Stimulated activated CD4-positive, alpha-beta T cell treated with anti-CD3 and anti-CD28 coated beads, Interleukin-4, amount 100 ng/mL, for 1 hour (primary cell): ENCODE results near the gene LAMA2.

ENCODE experiments used
- DNase-seq: peaks from one replicate; pipeline ENCODE4 v3.0.0-alpha.2; 2020

The LAMA2 gene

DNA sequence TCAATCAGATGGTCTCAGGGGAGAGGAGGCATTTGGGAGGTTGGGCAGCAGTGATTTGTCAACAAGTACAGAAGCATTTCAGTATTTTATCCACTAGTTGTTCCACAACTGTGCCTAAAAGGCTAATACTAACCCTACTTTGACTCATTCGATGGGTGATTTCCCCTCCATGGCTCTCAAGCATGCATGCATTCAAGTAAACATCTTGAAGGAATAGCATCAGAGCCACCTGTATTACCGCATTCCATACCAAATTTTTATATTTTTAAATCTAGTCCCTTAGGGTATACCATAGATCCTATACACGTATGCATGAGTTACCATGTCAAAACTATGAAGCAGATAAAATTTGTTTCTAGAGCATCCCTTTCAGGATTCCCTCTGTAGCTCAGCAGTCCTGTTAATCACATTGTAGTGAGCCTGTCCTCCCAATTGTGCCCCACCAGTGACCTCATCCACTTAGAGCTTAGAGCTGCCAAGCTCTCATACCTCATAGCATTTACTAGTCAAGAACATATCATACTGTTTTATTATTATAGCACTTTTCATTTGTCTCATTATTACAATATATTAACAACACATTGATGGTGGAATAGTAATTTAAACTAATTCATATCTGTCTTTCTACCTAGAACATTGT lies 213.8 kb downstream of the LAMA2 start:
- no peak for DNase-seq

DNA sequence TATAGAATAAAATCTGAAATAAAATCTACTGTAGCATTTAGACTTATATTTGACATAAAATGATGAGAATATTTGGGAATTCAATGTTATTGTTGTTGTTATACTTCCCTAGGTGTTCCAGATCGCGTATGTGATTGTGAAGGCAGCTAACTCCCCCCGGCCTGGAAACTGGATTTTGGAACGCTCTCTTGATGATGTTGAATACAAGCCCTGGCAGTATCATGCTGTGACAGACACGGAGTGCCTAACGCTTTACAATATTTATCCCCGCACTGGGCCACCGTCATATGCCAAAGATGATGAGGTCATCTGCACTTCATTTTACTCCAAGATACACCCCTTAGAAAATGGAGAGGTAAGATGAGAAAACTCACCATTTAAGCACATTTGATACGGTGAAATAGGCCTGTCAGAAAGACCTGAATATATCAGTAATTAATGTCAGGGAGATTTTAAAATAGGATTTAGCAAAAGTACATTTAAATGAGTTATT lies 215.2 kb downstream of the LAMA2 start:
- DNase-seq: no peak

DNA sequence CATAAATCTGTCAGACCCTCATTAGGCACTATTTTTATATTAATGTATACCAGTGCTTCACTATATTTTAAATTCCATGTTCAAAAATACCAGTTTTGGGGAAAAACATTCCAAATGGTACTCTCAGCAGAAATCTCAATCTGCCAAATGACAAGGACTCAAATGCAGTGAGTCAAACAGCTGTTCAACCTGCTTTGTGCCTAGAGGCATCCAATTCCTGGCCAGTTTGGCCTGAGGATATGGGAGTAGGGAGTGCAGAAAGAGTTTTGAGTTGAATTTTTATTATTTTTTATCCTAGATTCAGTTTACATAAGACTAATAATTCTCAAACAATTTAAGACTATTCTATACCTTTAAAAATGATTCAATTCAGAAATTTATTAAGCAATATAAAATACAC lies 216.8 kb downstream of the LAMA2 start:
- no peak for DNase-seq

DNA sequence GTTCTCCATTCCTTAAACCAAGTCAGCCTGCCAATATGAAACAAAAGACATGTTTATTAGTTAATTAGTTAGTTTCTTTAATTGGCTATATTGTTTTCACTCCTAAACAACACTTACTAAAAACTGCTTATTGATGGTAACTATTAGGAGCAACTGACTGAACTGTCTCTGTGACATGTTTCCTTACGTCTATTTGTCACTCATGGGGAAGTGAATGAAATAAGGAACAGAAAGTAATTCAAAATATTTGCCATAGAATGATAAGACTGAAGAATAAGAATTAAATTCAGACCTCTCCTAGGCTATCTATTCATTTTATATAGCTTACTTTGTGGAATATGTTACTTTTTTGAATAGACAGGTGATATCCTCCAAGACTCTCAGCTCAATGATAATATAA lies 217.2 kb downstream of the LAMA2 start:
- DNase-seq: no peak

DNA sequence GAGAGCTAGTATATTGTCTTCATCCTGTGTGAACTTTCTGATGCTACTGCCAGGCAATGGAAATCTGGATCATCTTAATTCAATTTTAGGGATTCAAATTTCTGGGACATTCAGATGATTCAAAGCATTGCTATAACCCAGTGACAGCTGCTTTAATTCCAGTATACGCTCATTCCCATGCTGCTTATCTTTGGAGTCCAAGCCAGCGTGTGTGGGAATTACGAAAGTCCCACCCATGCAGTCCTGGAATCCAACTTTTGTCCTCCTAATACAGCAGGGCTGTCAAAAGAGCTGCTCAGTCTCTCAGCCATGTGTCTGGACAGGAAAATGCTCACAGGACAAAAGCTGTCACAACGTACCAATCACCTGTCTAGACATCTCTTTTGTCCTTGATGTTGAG lies 219.8 kb downstream of the LAMA2 start:
- no peak for DNase-seq

DNA sequence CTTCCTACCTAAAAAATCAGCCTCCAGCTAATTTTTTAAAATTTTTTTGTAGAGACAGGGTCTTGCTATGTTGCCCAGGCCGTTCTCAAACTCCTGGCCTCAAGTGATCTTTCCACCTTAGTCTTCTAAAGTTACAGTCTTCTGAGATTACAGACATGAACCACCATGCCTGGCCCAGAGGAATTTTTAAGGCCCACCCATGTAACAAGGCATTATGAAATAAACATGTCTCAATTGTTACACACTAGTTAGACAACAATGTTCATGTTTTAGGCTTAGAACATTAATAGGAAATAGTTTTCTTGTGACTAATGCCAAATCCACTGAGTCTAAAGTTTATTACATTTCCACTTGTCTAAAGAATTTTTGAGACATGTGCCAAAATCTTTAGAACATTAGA lies 221.2 kb downstream of the LAMA2 start:
- DNase-seq: no peak

DNA sequence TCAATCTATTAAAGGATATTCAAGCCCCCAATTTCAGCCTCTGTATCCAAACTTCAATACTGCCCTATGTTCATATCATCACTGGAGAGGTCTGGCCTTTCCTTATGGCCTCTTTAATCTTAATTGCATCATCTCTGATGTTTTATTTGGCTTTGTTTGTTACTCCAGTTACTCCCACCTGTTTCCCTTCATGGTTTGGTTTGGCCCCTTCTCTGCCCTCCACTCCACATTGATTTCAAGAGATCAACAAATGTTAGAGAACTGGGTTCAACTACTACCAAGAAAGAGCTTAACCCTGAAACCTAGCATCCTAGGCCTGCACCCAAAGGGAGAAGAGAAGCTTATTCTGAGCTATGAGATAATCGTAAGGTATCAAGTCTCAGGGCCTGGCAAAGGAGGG lies 221.6 kb downstream of the LAMA2 start:
- no peak for DNase-seq

DNA sequence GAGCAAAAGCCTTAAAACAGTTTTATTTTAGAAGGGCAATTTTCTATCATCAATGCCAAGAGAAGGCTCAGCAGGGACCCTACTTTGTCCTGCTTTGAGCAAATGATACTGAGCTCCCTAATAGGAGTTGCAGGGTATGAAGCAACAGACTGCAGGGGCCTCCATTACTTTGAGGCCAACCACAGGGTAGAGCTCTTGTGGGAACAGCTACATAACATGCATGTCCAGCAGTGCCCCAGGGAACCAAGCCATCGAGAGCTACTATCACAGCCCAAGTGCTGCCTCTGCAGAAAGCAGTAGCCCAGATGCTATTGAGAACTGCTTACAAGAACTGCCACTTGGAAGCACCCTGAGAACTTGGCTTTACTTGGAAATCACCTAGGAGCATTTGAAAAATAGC lies 222.1 kb downstream of the LAMA2 start:
- no peak for DNase-seq

DNA sequence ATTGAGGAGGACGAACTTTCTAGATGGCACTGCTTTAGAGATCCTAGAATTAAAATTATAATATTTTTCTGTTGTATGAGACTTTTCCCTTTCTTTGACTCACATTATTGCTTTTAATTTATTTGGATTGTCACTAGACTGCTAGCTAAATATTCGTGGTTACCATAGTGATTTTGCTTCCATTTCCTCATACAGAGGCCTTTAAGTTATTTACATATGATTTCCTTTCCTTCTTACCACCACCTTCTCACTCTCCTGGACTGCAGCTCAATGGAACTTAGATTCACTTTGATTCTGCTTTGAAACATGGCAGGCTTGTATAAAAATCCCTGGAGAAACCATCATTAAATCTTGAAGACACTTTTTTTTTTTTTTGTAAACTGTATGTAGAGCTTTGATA lies 222.9 kb downstream of the LAMA2 start:
- DNase-seq: no peak

DNA sequence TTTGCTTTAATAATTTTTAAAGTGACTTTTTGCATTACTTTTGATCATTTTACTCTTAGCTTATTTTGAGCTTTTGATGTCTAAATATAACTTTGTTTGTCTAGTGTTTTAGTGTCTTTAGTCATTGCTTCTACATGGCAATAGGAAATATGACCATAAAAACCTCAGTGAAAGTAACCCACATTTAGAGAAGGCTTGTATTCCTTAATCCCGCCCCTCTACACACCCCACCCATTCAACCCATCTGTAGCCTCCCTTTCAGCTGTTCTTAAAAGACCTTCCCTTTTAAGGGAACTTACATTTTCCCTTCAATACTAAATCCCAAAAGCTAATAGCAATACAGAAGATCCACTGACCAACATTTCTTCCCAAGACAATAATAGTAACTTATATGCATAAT lies 225.4 kb downstream of the LAMA2 start:
- no peak for DNase-seq

DNA sequence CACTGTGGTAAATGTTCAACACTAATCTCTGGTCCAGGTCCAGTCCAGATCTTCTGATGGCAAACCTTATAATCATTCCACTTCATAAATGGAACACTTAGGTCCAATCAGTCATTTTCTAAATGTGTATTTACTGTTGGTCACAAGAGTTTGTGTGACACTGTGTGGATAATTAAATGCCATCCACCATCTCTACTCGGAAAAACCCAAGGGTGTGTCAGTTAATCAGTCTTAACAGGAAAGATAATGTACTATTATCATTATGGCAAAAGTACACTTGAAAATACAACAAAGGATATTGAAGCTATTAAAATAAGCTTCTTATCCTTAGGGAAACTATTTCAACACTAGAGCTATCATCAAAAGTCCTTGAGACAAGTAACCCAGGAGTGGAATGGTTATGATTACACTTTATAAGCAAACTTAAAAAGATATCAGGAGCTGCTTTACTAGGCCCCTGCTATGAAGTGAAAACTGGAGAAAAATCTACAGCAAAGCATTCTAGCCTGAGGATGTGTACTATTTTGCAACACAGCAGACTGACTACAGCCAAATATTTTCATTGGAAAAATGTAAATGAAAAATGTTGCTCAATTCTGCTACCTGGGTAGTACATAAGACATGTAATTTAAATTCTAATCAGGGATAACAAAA lies 227.9 kb downstream of the LAMA2 start:
- DNase-seq: no peak

DNA sequence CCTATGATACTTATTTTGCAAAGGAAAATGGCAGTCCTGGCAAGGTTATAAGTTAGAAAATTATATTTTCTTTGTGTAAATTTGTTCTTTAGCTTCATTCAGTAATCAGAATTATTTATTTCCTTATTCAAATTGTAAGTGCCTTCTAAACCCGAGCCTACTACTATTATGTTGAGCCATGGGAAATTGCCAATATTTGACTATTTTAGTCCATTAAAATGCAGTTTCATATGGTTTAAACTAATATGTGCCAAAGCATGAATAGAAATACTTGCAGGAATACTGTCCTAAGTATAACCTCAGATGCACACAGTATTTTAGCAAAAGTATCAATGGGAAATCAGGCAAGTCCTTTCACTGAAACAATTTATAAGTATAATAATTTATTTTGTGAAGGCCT lies 228.4 kb downstream of the LAMA2 start:
- no peak for DNase-seq

DNA sequence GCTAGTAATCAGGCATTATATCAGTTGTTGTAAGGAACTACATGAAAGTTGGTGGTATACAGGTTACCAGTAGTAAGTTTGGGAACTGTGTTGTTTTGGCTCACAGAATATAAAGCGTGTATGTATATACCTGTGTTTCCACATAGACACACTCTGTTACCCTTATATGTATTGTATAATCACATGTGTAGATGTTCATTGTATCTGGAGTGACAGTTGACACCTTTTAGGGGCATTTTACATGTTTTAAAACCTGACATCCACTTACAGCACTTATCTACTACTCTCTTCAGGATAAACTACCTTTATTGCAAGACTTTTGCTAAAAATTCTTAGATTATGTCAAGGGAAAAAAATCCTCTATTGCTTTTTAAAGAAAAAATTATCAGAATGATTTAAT lies 228.9 kb downstream of the LAMA2 start:
- DNase-seq: no peak

DNA sequence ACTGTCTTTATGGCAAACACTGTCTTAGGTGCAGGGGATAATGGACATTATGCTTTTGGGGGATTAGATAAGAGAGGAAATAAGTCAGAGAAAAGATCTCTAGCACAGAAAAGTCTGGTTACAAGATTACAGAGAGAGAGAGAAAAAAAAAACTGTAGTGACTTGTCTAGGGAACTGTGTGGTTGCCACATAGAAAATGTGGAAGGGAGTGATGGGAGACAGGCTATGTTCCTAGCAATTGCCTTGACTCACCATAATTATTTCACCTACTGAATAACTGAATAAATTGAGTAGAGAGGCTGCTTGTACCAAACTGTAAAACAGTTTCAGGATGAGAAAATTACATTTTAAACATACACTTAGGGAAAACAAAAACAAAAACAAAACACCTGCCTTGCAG lies 229.7 kb downstream of the LAMA2 start:
- no peak for DNase-seq

DNA sequence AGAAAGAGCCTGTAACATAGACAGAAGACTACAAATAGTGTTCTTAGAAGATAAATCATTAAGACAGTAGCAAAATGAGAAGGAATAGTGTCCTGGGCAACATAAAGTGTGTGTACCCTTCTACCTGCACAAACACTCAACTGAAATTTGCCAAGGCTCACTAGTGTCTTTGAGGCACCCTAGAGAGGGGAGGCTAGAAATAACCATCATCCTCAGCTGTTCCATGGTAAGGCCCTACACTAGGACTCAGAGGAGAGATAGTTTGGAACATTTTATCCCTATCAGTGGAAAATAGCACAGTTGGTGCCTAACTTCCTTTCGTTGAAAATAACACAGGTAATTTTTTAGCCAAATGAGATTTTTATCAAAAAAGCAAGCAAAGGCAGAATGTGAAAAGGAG lies 230.7 kb downstream of the LAMA2 start:
- no peak for DNase-seq

DNA sequence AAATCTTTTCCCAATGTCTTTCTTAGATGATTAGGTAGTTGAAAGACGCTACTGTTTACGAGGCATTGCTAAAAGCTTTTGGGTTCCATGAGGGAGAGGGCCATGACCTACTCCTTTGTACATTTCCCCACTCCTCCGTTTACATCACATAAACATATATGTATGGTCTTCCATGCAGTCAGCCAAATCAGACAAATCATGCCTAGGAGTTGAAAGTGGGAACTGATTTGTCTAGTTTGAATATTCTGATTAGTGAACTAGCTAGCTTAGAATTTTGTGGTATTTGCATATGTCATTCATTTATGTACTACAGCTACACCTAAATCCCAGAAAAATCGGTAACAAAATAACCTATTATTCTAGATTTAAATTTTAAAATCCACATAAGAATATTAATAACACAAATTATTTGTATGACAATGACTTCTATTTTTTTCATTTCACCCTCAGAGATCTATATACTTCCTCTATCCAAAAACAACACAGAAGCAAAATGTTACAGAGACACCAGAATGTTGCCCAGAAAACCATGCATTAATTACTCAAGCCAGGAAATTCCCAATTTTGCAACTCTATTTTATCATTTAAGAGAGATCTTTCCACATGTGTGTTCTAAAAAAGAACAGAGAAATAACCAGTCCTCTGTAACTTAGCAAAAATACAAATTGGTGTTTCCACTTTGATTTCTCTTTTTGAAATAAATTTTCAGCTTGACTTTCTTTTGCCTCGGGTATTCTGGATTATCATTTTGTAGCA lies 231.9 kb downstream of the LAMA2 start:
- DNase-seq: no peak

DNA sequence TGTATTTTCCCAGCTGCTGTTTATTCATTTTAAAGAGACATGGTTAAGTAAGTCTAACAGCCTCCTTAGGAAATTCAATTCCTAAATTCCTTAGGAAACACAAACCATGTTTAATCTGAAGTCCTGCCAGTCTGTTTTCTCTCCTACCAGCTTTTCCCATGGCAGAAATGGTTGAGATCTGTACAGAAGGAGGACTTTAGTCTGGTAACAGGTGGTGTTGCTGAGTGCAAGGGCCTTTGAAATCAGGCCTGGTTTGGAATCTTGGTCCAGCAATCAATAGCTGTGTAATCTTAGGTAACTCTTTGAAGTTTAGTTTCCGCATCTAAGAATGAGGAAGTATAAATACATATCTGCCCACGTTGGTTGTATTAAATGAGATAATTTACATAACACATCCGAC lies 232.5 kb downstream of the LAMA2 start:
- DNase-seq: no peak

DNA sequence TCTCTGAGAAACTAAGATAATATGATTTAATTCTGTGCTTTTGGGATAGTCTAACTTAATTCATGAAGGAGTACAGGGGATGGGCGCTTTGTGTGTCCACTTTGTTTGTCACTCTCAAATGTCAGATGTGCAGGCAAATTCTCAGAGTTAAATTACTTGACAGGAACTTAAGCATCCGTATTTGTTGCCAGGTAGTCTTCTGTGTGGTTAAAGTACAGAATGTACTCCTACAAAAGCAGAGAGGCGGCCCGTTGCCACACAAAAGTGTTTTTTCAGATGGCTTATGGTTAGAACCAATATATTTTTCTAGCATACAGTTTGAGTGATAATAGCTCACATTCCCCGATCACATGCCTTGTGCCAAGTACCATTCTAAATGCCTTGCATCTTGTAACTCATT lies 234.4 kb downstream of the LAMA2 start:
- DNase-seq: no peak

DNA sequence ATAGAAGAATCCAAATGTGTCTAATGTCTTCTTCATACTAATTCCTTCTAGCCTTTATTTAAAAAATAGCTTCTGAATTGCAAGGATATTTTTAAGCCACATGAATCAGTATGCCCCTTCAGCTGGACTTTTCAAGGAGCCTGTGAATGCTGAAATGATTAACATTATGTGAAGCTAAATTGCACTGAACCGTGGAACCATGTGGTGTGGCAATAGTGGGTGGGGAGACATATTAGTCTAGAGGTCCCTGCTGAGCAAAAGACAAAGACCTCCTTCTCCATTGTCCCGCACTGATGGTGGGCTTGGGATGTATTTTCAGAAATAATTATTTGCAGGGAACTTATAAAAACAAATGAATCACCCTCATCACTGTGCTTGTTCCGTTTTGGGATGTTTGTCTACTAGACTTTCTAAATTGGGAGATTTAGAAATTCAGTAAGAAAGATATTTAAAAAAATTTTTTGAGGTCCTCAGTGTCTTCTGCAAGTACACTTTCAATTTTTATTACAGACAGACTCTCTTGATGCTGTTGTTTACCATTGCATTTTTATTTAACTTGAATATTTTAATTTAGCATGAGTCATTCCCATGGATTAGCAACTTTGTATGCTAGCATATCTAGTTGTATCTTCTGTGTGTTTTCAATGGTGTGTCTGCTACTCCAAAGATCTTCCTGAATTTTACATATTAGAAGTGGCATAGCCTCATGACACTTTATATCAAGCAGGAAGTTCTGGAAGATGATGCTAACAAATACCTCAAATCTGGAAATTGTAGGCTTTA lies 238.1 kb downstream of the LAMA2 start:
- no peak for DNase-seq

DNA sequence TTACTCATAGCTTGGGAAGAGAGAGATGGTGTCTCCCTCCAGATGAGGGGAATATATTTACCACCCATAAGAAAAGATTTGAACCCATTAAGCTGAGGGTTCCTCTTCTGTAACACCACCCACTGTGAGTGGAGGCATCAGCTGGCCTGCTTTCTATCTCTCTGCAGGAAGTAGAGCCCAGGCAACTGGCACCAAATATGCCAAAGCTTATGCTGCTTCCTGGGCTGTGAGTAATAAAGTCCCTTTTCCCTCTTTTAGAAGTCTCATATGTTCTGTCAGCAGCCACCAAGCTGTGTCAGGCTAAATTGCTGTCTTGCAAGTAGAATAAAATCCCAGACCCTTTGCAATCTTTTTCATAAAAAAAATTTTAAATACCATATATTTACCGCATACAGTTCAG lies 241.4 kb downstream of the LAMA2 start:
- DNase-seq: no peak

DNA sequence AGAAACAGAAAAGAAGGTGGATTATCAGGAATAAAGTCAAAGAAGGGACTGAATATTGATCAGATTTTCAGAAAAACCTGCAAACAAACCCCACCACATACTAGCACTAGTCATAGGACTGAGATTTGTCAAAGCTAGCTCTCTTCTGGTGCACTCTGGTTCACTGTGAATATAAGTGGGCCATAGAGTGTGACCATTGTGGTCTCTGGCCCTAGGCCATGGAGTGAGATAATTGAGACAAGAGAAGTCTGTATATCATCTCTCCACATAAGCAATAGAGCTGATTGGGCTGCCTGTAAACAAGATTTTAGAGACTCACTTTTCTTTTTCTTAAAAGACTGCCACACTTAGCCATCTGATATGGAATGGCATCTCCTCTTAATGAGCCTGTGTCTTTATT lies 247.2 kb downstream of the LAMA2 start:
- DNase-seq: no peak

DNA sequence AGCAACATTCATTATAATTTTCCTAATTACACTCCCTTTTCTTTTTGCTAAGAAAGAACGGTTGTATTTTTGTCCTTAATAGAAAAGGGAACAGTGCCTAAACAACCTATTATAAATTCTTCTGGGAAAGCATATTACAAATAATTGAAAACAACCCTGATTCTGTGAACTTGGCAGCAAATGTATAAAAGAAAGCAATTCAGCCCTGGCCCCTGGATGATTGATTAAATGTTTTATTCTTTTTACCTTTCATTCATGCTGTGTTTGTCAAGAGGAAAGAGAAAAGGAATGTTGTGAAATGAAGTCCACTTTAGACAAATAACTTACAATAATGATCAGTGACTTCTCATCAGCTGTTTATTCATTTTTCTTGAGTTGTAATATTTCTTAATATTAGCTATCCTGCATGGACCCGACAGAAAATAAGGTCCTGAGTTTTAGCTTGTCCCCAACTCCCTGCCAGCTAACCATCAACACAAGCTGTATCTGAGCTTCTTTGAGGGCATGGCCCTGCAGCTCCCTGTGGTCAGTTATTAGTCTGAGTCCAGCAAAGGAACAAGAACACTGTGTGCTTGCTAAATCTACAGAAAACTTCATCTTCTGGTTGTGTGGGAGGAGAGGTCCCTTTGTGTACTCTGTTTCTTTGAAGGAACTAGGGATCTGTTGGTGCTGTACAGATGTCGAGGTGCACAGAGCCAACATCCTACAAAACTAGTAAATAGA lies 248.2 kb downstream of the LAMA2 start:
- no peak for DNase-seq

DNA sequence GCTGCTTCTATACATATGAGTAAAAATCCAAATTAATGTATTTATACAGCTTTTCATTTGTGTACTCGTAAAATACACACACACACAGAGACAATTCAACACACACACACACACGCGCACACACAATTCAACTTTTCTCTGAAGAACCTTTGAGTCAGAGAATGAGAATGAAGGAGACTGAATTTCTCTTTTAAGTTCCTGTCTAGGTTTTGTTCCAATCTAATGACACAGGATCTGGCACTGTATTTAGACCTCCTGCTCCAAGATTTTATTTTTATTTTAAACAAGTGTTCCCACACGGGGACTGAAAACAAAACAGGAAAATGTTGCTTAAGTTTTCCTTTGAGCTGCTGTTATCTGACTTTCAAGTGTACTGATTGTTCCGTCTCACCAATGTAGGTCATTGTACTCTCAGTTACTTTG lies 250.8 kb downstream of the LAMA2 start:
- DNase-seq: no peak
